ENCODE data around the gene MED13L.

The MED13L gene

GRCh38 chr12:116276652-116277466, 634 bp downstream of the MED13L start:
- DNase-seq (ENCODE audit: low spot score): peak; percentile 62

GRCh38 chr12:116274551-116275375, 2.7 kb downstream of the MED13L start:
- no peak for DNase-seq (ENCODE audit: low spot score)

- no peak for DNase-seq (ENCODE audit: low spot score)
Observed at GRCh38 chr12:116273813-116274550, 3.5 kb downstream of the MED13L start.

GRCh38 chr12:116267948-116268347, 9.5 kb downstream of the MED13L start:
- DNase-seq (ENCODE audit: low spot score): peak; percentile 79

- DNase-seq (ENCODE audit: low spot score): no peak
Observed at GRCh38 chr12:116266631-116267349, 10.7 kb downstream of the MED13L start.

GRCh38 chr12:116266168-116266601, 11.3 kb downstream of the MED13L start:
- DNase-seq (ENCODE audit: low spot score): peak; percentile 34

- no peak for DNase-seq (ENCODE audit: low spot score)
Observed at GRCh38 chr12:116265351-116266147, 11.9 kb downstream of the MED13L start.

GRCh38 chr12:116264525-116265070, 12.9 kb downstream of the MED13L start:
- no peak for DNase-seq (ENCODE audit: low spot score)

GRCh38 chr12:116263844-116264243, 13.6 kb downstream of the MED13L start:
- DNase-seq (ENCODE audit: low spot score): no peak

GRCh38 chr12:116263431-116263830, 14.1 kb downstream of the MED13L start:
- DNase-seq (ENCODE audit: low spot score): no peak

GRCh38 chr12:116262741-116263140, 14.8 kb downstream of the MED13L start:
- DNase-seq (ENCODE audit: low spot score): no peak

GRCh38 chr12:116261525-116262100, 15.9 kb downstream of the MED13L start:
- DNase-seq (ENCODE audit: low spot score): no peak

- DNase-seq (ENCODE audit: low spot score): no peak
Observed at GRCh38 chr12:116259800-116260577, 17.5 kb downstream of the MED13L start.

GRCh38 chr12:116257826-116258225, 19.7 kb downstream of the MED13L start:
- no peak for DNase-seq (ENCODE audit: low spot score)

- peak; percentile 26 for DNase-seq (ENCODE audit: low spot score)
Observed at GRCh38 chr12:116257215-116257614, 20.3 kb downstream of the MED13L start.

- no peak for DNase-seq (ENCODE audit: low spot score)
Observed at GRCh38 chr12:116249938-116250337, 27.6 kb downstream of the MED13L start.

- DNase-seq (ENCODE audit: low spot score): no peak
Observed at GRCh38 chr12:116248930-116249329, 28.6 kb downstream of the MED13L start.

GRCh38 chr12:116248433-116248832, 29.1 kb downstream of the MED13L start:
- DNase-seq (ENCODE audit: low spot score): no peak

- DNase-seq (ENCODE audit: low spot score): no peak
Observed at GRCh38 chr12:116247377-116247776, 30.1 kb downstream of the MED13L start.

All from kidney tubule cell (primary cell).